Ovary (tissue), 9 donors: Measurements from ENCODE around the gene TUBA4B. TPM values are rescaled to one million over a fixed set of nuclear protein-coding genes. Genes with fewer than 3 reads are reported as not detected.
A peak's percentile ranks its signal among the peaks of the same experiment; 100 is the strongest.

Experiments used
- DNase-seq, 5 donors: peaks; one replicate each; pipeline ENCODE4 v3.0.0-alpha.2; 2019 to 2020
- H3K27ac ChIP-seq, 2 donors: fragments of 200-600 bp; one replicate each; pipeline versions ENCODE4 v1.5.1 to v1.8.0; 2019 to 2022
- H3K27me3 ChIP-seq: fragments of 200-600 bp; one replicate; pipeline ENCODE4 v1.8.0; 2022
- H3K36me3 ChIP-seq: fragments of 200-600 bp; sonication (generic); one replicate; pipeline ENCODE4 v1.5.1; 2019
- H3K4me1 ChIP-seq: one replicate; pipeline ENCODE4 v1.8.1; 2013; ENCODE audit warnings: mild to moderate bottlenecking, moderate library complexity; ENCODE audit not compliant: insufficient read depth
- H3K4me3 ChIP-seq: fragments of 200-600 bp; sonication (generic); one replicate; pipeline ENCODE4 v1.5.1; 2017
- H3K9me3 ChIP-seq, 2 donors: fragments of 200-600 bp in 1 of 2; sonication (generic) in 1 of 2; one replicate each; pipeline versions ENCODE4 v1.5.1 to v1.8.1; 2013 to 2019; ENCODE audit warnings: mild to moderate bottlenecking in 1 of 2, moderate library complexity in 1 of 2
- EP300 ChIP-seq: sonication (generic); formaldehyde crosslinking; IDR thresholded peaks from one replicate; pipeline ENCODE4 v1.6.1; 2017; ENCODE audit warnings: antibody characterized with exemption
- POLR2A ChIP-seq: fragments of 450-650 bp; IDR thresholded peaks from one replicate; pipeline ENCODE4 v1.6.1; 2017; ENCODE audit warnings: antibody characterized with exemption, mild to moderate bottlenecking, moderate library complexity
- WGBS, 3 donors: extraction: QIAGEN DNeasy Blood & Tissue Kit in 1 of 3; methylation state at CpG; one replicate each; pipeline versions ENCODE4 v1.1.5 to v1.1.7; 2013 to 2017; 5-methylcytosine and 5-hydroxymethylcytosine counted together
- intact Hi-C, 4 donors: fragments of 100-400 bp; cut with DNase I; formaldehyde crosslinking; loops; one replicate each; pipeline versions ENCODE4 v1.11.0 to v1.15.1; 2022 to 2023
- polyA plus RNA-seq, 2 donors: library from polyadenylated mRNA; stranded (reverse); fragments of 200-250 nt in 1 of 2; fragments of 350-450 nt in 1 of 2; fragmentation: Illumina TruSeq in 1 of 2; extraction: RNeasy Lipid Tissue Mini Kit (QIAGEN cat#74804) in 1 of 2; gene quantifications; one replicate each; pipeline ENCODE4 v1.2.3, GENCODE V29; 2013 to 2014
- total RNA-seq, 7 donors: library from RNA; depleted of rRNA in 2 of 7; stranded (reverse); fragments of >200 nt in 2 of 7; fragmentation: NEBNext Ultra II Directional in 3 of 7; extraction: Animal tissue kit (Norgen Biotek cat#: 25700) in 3 of 7; gene quantifications; one replicate each; pipeline versions ENCODE4 v1.1.0 to v1.2.4, GENCODE V29; 2016 to 2023
- TF ChIP-seq, protein P1 (sequence below), 3 donors: fragments of 450-650 bp in 2 of 3; fragments of 200-600 bp in 1 of 3; IDR thresholded peaks; one replicate each; pipeline versions ENCODE4 v1.5.1 to v1.8.0; 2016 to 2022; ENCODE audit warnings: antibody characterized with exemption in 3 of 3, mild to moderate bottlenecking in 1 of 3
- donor health status: DM: no; HTN: no; CAD: no; lungs with moderate emphysema.
- donor health status: DM: no; HTN: no; CAD: no.
- donor health status: Bipolar disorder and iron deficiency.
- donor health status: DM: yes; HTN: yes; CAD: no.
- donor health status: DM: no; HTN: no; CAD: no.
- donor health status: DM: yes; HTN: yes; CAD: no.

TUBA4B gene
- total and polyA plus RNA-seq, 9 donors: 0.18 to 13.2 (median 0.35) TPM; not detected in 2

DNA sequence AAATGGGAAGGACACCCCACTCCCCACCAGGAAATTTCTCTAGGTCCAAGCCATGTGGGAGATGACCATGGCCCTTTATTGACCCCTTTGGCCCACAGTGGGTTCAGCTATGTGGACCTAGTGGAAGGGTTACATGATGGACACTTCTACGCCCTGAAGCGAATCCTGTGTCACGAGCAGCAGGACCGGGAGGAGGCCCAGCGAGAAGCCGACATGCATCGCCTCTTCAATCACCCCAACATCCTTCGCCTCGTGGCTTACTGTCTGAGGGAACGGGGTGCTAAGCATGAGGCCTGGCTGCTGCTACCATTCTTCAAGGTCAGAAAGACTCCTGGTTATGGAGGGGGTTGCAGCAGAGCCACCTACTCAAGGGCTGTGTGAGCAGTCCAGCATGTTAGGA lies 6.5 kb upstream of the TUBA4B start:
- WGBS, 3 donors: 89 to 93% (median 92%) methylated on average over 10 of the region's 10 CpGs
- TF ChIP-seq POLR2A: no peak
- TF ChIP-seq, protein P1, sequence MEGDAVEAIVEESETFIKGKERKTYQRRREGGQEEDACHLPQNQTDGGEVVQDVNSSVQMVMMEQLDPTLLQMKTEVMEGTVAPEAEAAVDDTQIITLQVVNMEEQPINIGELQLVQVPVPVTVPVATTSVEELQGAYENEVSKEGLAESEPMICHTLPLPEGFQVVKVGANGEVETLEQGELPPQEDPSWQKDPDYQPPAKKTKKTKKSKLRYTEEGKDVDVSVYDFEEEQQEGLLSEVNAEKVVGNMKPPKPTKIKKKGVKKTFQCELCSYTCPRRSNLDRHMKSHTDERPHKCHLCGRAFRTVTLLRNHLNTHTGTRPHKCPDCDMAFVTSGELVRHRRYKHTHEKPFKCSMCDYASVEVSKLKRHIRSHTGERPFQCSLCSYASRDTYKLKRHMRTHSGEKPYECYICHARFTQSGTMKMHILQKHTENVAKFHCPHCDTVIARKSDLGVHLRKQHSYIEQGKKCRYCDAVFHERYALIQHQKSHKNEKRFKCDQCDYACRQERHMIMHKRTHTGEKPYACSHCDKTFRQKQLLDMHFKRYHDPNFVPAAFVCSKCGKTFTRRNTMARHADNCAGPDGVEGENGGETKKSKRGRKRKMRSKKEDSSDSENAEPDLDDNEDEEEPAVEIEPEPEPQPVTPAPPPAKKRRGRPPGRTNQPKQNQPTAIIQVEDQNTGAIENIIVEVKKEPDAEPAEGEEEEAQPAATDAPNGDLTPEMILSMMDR (IDR thresholded peaks at IDR 0.05): no peak
- TF ChIP-seq EP300: no peak
- intact Hi-C loops: loop anchor here in 1 of 4 donors (10.0 kb wide), 1 partner anchor 48 kb away; no protein-coding TSS in a partner anchor
- no peak for DNase-seq
- Histone ChIP-seq H3K36me3 (no peaks in the 10 kb centered on the region), H3K4me3 (no peak overlapping the region), H3K9me3 (no peaks in the 10 kb centered on the region), H3K27ac (no peak overlapping the region), H3K27me3 (no peaks in the 10 kb centered on the region), H3K4me1 (peaks cover 21% of the 10 kb centered on the region)

DNA sequence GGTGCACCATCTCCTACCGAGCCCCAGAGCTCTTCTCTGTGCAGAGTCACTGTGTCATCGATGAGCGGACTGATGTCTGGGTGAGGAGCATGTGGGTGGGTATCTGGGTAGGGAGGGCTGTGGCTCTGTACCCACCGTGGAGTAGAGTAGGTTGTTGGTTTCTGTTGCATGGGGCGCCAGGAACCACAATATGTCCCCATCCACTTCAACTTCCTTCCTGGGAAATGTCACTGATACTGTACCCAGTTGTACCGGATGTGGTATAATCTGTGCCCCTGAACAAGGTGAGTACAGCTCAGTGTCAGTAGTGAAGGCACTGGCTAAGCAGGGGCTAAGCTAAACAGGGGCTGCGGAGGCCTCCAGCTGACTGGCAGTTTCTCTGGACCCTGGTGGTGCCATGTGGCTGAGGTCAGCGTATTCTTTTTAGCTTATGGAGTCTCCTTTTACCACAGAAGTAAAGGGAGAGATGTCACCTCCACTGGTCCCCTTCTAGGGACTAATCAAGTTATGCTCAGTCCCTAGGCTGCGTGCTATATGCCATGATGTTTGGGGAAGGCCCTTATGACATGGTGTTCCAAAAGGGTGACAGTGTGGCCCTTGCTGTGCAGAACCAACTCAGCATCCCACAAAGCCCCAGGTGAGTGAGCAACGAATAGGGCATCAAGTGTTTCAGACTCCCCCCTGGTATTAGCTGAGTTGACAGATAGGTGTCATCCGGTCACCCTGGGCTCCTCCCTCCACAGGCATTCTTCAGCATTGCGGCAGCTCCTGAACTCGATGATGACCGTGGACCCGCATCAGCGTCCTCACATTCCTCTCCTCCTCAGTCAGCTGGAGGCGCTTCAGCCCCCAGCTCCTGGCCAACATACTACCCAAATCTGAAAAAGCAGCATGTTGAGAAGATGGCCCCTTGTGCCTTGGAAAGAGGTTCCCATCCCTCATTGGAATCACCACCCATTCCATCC lies 5.1 kb upstream of the TUBA4B start:
- Histone ChIP-seq H3K27me3 (no peaks in the 10 kb centered on the region), H3K27ac (no peak overlapping the region), H3K4me1 (peaks cover 23% of the 10 kb centered on the region), H3K4me3 (no peak overlapping the region), H3K9me3 (no peaks in the 10 kb centered on the region), H3K36me3 (no peaks in the 10 kb centered on the region)
- TF ChIP-seq POLR2A (no peak), EP300 (no peak)
- TF ChIP-seq, protein P1 (IDR thresholded peaks at IDR 0.05): no peak
- intact Hi-C loops: loop anchor here in 1 of 4 donors (10.0 kb wide), 1 partner anchor 47 kb away; no protein-coding TSS in a partner anchor
- WGBS, 3 donors: 85 to 91% (median 89%) methylated on average over 17 of the region's 17 CpGs
- DNase-seq: no peak

DNA sequence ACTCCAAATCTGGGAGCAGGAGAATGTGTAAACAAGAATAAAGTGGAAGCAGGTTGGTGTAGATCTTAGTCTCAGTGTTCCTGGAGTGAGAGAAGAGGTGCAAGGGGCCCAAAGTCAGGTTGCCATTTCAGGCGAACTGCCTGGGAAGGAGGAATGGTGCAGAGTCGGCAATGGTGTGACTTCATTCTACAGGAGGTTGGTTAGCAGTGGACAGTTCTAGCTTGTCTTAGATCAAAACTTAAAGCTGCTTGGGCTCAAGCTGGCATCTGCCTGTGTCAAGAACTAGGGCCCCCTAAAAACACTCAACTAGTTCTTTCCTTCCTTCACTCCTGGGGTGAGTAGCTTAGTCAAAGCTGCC lies 4.2 kb upstream of the TUBA4B start:
- Histone ChIP-seq H3K9me3 (no peaks in the 10 kb centered on the region), H3K27me3 (no peaks in the 10 kb centered on the region), H3K27ac (peak overlapping the region in 1 of 2 donors; percentile 71), H3K36me3 (no peaks in the 10 kb centered on the region), H3K4me3 (no peak overlapping the region), H3K4me1 (peaks cover 23% of the 10 kb centered on the region)
- DNase-seq: no peak
- WGBS, 3 donors: 66 to 79% (median 73%) methylated on average over 2 of the region's 2 CpGs
- intact Hi-C loops: loop anchor here in 1 of 4 donors (10.0 kb wide), 1 partner anchor 46 kb away; no protein-coding TSS in a partner anchor
- TF ChIP-seq, protein P1 (IDR thresholded peaks at IDR 0.05): no peak
- TF ChIP-seq EP300 (no peak), POLR2A (no peak)

DNA sequence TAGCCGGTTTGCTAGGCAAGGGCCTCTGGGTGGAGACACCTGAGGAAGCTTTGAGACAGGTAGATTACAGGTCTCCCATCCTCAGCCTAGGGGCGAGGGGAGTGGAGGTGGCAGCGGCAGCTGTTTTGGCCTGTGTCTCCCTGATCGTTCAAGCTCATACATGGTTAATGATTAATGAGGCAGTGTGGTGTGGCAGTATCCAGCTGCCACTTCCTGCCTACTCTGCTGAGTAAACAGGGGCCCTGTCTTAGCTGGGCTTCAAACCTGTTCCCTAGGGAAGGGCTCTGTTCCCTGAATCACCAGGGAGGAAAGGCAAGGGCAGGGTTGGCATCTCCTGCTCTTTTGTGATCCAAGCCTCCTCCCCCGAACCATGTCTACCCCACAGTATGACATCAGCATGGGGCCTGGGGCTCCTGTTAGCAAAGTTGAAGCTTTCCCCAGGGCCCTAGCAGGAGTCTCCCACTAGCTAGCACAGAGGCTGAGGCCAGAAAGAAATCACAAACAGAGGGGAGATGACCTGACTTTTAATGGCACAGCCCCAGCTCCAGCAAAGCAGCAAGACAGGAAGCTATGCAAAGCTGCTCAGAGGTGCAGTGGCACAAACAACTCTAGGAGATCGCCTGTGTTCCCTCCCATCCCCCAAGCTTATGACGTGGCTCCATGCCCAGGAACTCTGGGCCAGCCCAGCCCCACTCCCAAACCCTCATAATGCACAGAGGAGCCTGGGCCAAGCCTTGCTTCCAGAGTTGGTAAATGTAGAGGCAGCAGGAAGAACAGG lies 3.7 kb upstream of the TUBA4B start:
- H3K27ac ChIP-seq: peak overlapping the region in 1 of 2 donors; percentile 71
- H3K36me3 ChIP-seq: no peaks in the 10 kb centered on the region
- no peak overlapping the region for H3K4me3 ChIP-seq
- WGBS, 3 donors: 29 to 33% (median 29%) methylated on average over 7 of the region's 7 CpGs
- peaks cover 27% of the 10 kb centered on the region for H3K4me1 ChIP-seq
- no peaks in the 10 kb centered on the region for H3K9me3 ChIP-seq
- H3K27me3 ChIP-seq: no peaks in the 10 kb centered on the region
- intact Hi-C loops: loop anchor here in 1 of 4 donors (10.0 kb wide), 1 partner anchor 45 kb away; no protein-coding TSS in a partner anchor
- TF ChIP-seq, protein P1 (IDR thresholded peaks at IDR 0.05): no peak
- TF ChIP-seq POLR2A (no peak), EP300 (no peak)
- peak; percentile 63 to 80 (median 73) for DNase-seq
